ENCODE data around the gene TNFRSF8.

TNFRSF8 gene

DNA sequence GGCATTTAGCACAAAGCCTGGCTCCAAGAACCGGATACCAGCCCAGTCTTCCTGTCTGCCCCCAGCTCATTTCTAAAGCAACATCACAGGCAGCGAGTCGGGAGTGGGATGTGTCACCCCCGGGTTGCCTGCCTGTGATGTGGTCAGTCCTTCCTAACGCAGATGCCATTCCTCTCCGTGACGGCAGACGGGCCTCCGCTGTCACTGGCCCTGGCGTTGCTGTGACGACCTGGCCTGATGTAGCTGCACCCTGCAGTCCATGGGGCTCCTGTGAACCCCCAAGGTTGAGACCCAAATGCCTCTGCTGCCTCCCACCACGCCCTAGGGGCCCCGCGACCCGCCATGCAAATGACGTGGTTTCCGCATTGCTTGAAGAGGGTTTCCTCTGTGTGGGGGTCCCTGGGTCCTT, 116.0 kb downstream of the TNFRSF8 start:
- no peak overlapping the region for H3K4me2 ChIP-seq
- peaks cover 54% of the 10 kb centered on the region for H3K79me2 ChIP-seq (ENCODE audit: insufficient read depth, low read depth)
- no peak overlapping the region for H3K4me3 ChIP-seq (IDR thresholded peaks at IDR 0.05; ENCODE audit: insufficient read depth, low read depth, low read length)
- H3K27ac ChIP-seq: no peak overlapping the region
- H3K4me1 ChIP-seq (ENCODE audit: low read depth, poor library complexity, severe bottlenecking): no peaks in the 10 kb centered on the region
- no peak overlapping the region for H2AFZ ChIP-seq (ENCODE audit: low read depth)
- H3K36me3 ChIP-seq (ENCODE audit: insufficient read depth): no peaks in the 10 kb centered on the region
- H4K20me1 ChIP-seq (ENCODE audit: insufficient read depth): no peaks in the 10 kb centered on the region; the same call in 1 of the 2 replicates
- H3K27me3 ChIP-seq (ENCODE audit: insufficient read depth, low read depth): no peaks in the 10 kb centered on the region
- H3K9ac ChIP-seq: no peak overlapping the region
- TF ChIP-seq, protein P1, sequence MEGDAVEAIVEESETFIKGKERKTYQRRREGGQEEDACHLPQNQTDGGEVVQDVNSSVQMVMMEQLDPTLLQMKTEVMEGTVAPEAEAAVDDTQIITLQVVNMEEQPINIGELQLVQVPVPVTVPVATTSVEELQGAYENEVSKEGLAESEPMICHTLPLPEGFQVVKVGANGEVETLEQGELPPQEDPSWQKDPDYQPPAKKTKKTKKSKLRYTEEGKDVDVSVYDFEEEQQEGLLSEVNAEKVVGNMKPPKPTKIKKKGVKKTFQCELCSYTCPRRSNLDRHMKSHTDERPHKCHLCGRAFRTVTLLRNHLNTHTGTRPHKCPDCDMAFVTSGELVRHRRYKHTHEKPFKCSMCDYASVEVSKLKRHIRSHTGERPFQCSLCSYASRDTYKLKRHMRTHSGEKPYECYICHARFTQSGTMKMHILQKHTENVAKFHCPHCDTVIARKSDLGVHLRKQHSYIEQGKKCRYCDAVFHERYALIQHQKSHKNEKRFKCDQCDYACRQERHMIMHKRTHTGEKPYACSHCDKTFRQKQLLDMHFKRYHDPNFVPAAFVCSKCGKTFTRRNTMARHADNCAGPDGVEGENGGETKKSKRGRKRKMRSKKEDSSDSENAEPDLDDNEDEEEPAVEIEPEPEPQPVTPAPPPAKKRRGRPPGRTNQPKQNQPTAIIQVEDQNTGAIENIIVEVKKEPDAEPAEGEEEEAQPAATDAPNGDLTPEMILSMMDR (conservative IDR thresholded peaks at IDR 0.05; ENCODE audit: low read depth, low read length): no peak

GRCh38 chr1:12179676-12180075, 116.6 kb downstream of the TNFRSF8 start:
- Histone ChIP-seq H3K27ac (no peak overlapping the region), H3K4me3 (IDR thresholded peaks at IDR 0.05; ENCODE audit: insufficient read depth, low read depth, low read length) (no peak overlapping the region), H3K79me2 (ENCODE audit: insufficient read depth, low read depth) (peaks cover 53% of the 10 kb centered on the region), H2AFZ (ENCODE audit: low read depth) (no peak overlapping the region), H4K20me1 (ENCODE audit: insufficient read depth) (no peaks in the 10 kb centered on the region; the same call in 1 of the 2 replicates), H3K4me1 (ENCODE audit: low read depth, poor library complexity, severe bottlenecking) (no peaks in the 10 kb centered on the region), H3K27me3 (ENCODE audit: insufficient read depth, low read depth) (no peaks in the 10 kb centered on the region), H3K4me2 (no peak overlapping the region), H3K9ac (no peak overlapping the region), H3K36me3 (ENCODE audit: insufficient read depth) (no peaks in the 10 kb centered on the region)
- TF ChIP-seq, protein P1 (conservative IDR thresholded peaks at IDR 0.05; ENCODE audit: low read depth, low read length): no peak

GRCh38 chr1:12180315-12180714, 117.2 kb downstream of the TNFRSF8 start:
- Histone ChIP-seq H3K4me3 (IDR thresholded peaks at IDR 0.05; ENCODE audit: insufficient read depth, low read depth, low read length) (no peak overlapping the region), H2AFZ (ENCODE audit: low read depth) (no peak overlapping the region), H3K27me3 (ENCODE audit: insufficient read depth, low read depth) (no peaks in the 10 kb centered on the region), H3K36me3 (ENCODE audit: insufficient read depth) (no peaks in the 10 kb centered on the region), H3K79me2 (ENCODE audit: insufficient read depth, low read depth) (peaks cover 49% of the 10 kb centered on the region), H3K4me1 (ENCODE audit: low read depth, poor library complexity, severe bottlenecking) (no peaks in the 10 kb centered on the region), H3K27ac (no peak overlapping the region), H4K20me1 (ENCODE audit: insufficient read depth) (no peaks in the 10 kb centered on the region; the same call in 1 of the 2 replicates), H3K4me2 (no peak overlapping the region), H3K9ac (no peak overlapping the region)
- TF ChIP-seq, protein P1 (conservative IDR thresholded peaks at IDR 0.05; ENCODE audit: low read depth, low read length): no peak

DNA sequence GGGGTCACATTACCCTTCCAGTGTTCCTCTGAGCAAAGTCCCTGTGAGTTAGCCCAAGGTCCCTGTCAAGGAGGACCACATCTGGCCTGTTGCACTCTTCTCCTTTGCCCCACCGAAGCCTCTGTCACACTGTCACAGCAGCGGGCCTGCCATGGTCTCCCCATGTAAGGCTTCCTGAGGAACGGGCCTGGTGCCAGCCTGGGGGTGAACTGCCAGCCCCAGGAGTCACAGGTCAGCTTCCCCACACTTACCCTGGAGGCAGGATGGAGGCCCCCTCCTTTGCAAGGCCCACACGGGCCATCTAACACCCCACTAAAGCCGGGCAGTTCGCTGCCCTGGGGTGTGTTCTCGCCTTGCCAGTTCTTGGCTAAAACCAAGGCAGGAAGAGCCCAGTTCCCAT, 117.8 kb downstream of the TNFRSF8 start:
- no peak overlapping the region for H3K4me3 ChIP-seq (IDR thresholded peaks at IDR 0.05; ENCODE audit: insufficient read depth, low read depth, low read length)
- no peak overlapping the region for H3K27ac ChIP-seq
- H2AFZ ChIP-seq (ENCODE audit: low read depth): no peak overlapping the region
- H3K36me3 ChIP-seq (ENCODE audit: insufficient read depth): no peaks in the 10 kb centered on the region
- H4K20me1 ChIP-seq (ENCODE audit: insufficient read depth): no peaks in the 10 kb centered on the region; the same call in 1 of the 2 replicates
- H3K27me3 ChIP-seq (ENCODE audit: insufficient read depth, low read depth): no peaks in the 10 kb centered on the region
- TF ChIP-seq, protein P1 (conservative IDR thresholded peaks at IDR 0.05; ENCODE audit: low read depth, low read length): no peak
- H3K4me1 ChIP-seq (ENCODE audit: low read depth, poor library complexity, severe bottlenecking): no peaks in the 10 kb centered on the region
- no peak overlapping the region for H3K4me2 ChIP-seq
- H3K9ac ChIP-seq: no peak overlapping the region
- H3K79me2 ChIP-seq (ENCODE audit: insufficient read depth, low read depth): peaks cover 50% of the 10 kb centered on the region
